ENCODE data around the gene PWP2.

PWP2 gene

GRCh38 chr21:44067011-44067839 lies 40.0 kb upstream of the PWP2 start:
- Histone ChIP-seq H3K4me1 (ENCODE audit: control insufficient read depth, insufficient read depth, low read length, poor library complexity, severe bottlenecking) (no peaks in the 10 kb centered on the region), H3K9me3 (ENCODE audit: control insufficient read depth, low read length) (no peaks in the 10 kb centered on the region), H3K36me3 (ENCODE audit: control insufficient read depth, insufficient read depth, low read length) (peaks cover 77% of the 10 kb centered on the region), H3K27ac (ENCODE audit: low read depth, low read length, severe bottlenecking) (no peak overlapping the region), H3K4me3 (ENCODE audit: extremely low read depth, insufficient read depth, low read length, poor library complexity, severe bottlenecking) (no peak overlapping the region)
- 91 to 95% methylated on average over 14 to 15 of the region's 15 CpGs for WGBS, 2 experiments (ENCODE audit: insufficient coverage in 2 of 2)

DNA sequence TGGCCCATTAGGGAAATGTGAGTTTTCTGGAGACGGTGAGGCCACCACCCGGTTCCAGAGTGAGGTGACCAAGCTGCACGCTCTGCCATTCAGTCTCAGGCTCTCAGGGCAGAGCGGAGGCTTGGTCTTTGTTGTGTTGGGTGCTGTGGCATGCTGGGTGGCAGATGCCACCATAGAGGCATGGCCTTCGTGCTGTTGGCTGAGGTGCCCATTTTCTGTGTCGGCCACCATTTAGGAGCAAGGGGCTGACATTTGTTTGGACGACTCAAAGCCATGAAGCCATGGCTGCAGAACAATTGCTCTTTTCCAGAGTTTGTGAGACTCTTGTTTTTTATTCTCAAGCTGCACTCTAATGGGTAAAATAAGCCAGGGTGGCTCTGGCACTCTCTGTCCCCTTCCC lies 36.8 kb upstream of the PWP2 start:
- no peaks in the 10 kb centered on the region for H3K4me1 ChIP-seq (ENCODE audit: control insufficient read depth, insufficient read depth, low read length, poor library complexity, severe bottlenecking)
- H3K4me3 ChIP-seq (ENCODE audit: extremely low read depth, insufficient read depth, low read length, poor library complexity, severe bottlenecking): no peak overlapping the region
- no peak overlapping the region for H3K27ac ChIP-seq (ENCODE audit: low read depth, low read length, severe bottlenecking)
- WGBS, 2 experiments (ENCODE audit: insufficient coverage in 2 of 2): 90 to 99% methylated on average over 6 to 7 of the region's 7 CpGs
- peaks cover 83% of the 10 kb centered on the region for H3K36me3 ChIP-seq (ENCODE audit: control insufficient read depth, insufficient read depth, low read length)
- H3K9me3 ChIP-seq (ENCODE audit: control insufficient read depth, low read length): no peaks in the 10 kb centered on the region

DNA sequence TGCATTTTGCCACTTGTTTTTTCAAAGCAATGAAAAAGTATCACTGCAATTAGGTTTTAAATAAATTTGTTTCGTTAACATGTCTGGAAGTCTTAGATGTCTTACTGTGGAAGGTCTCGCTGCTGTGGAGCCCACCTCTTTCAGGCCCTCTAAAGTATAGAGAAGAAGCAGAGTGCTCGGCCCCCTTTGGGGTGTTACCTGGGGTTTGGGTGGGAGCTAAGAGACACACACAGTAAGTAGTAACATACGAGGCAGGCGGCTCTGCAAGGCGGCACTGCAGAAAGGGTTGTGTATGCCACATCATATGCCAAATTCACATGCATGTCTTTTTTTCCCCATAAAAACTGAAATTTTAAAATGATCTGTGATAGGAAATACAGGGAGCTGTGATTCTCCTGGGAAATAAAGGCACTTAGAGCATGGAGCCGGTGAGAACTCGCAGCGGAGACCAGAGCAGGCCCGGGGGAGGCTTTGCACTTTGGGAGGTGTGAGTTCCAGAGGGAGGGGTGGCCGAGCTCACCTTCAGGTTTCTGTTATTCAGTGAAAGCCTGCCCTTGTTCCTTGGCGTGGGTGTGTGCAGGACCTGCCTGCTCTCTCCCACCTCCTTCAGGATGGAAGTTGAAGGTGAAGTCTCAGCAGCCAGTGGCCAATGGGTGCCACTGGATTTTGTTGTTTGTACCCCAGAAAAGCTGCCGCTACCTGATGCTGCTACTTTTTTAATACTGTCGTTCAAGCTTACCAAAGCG lies 35.7 kb upstream of the PWP2 start:
- no peaks in the 10 kb centered on the region for H3K4me1 ChIP-seq (ENCODE audit: control insufficient read depth, insufficient read depth, low read length, poor library complexity, severe bottlenecking)
- H3K9me3 ChIP-seq (ENCODE audit: control insufficient read depth, low read length): no peaks in the 10 kb centered on the region
- H3K36me3 ChIP-seq (ENCODE audit: control insufficient read depth, insufficient read depth, low read length): peaks cover 82% of the 10 kb centered on the region
- no peak overlapping the region for H3K27ac ChIP-seq (ENCODE audit: low read depth, low read length, severe bottlenecking)
- WGBS, 2 experiments (ENCODE audit: insufficient coverage in 2 of 2): 86 to 88% methylated on average over 8 of the region's 15 CpGs
- H3K4me3 ChIP-seq (ENCODE audit: extremely low read depth, insufficient read depth, low read length, poor library complexity, severe bottlenecking): no peak overlapping the region

DNA sequence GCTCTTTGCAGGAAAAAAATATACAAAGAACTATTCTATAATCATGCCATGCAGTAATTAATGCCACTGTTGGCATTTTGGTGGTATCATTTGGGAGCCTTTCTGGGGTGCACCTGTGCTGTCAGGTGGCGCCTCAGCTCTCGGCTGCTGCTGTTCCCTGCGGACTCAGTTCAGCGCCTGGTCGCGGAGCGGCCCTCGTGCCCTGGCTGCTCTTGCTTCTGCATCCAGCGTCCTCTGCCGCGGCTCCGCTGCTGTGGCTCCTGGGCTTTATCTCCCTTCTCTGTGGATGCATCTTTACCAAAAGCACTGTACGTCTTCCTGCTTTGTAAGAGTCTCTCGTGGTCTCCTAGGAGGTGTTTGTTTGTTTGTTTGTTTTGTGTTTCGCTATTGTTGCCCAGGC lies 35.1 kb upstream of the PWP2 start:
- Histone ChIP-seq H3K36me3 (ENCODE audit: control insufficient read depth, insufficient read depth, low read length) (peaks cover 82% of the 10 kb centered on the region), H3K9me3 (ENCODE audit: control insufficient read depth, low read length) (no peaks in the 10 kb centered on the region), H3K27ac (ENCODE audit: low read depth, low read length, severe bottlenecking) (no peak overlapping the region), H3K4me3 (ENCODE audit: extremely low read depth, insufficient read depth, low read length, poor library complexity, severe bottlenecking) (no peak overlapping the region), H3K4me1 (ENCODE audit: control insufficient read depth, insufficient read depth, low read length, poor library complexity, severe bottlenecking) (no peaks in the 10 kb centered on the region)
- WGBS, 2 experiments (ENCODE audit: insufficient coverage in 2 of 2): 95 to 97% methylated on average over 12 of the region's 15 CpGs

- Histone ChIP-seq H3K9me3 (ENCODE audit: control insufficient read depth, low read length) (no peaks in the 10 kb centered on the region), H3K4me1 (ENCODE audit: control insufficient read depth, insufficient read depth, low read length, poor library complexity, severe bottlenecking) (no peaks in the 10 kb centered on the region), H3K4me3 (ENCODE audit: extremely low read depth, insufficient read depth, low read length, poor library complexity, severe bottlenecking) (no peak overlapping the region), H3K36me3 (ENCODE audit: control insufficient read depth, insufficient read depth, low read length) (peaks cover 93% of the 10 kb centered on the region), H3K27ac (ENCODE audit: low read depth, low read length, severe bottlenecking) (no peak overlapping the region)
- 94 to 99% methylated on average over 10 of the region's 11 CpGs for WGBS, 2 experiments (ENCODE audit: insufficient coverage in 2 of 2)
These were observed 32.8 kb upstream of the PWP2 start for GRCh38 chr21:44074315-44074958.

- Histone ChIP-seq H3K36me3 (ENCODE audit: control insufficient read depth, insufficient read depth, low read length) (peaks cover 89% of the 10 kb centered on the region), H3K27ac (ENCODE audit: low read depth, low read length, severe bottlenecking) (no peak overlapping the region), H3K4me1 (ENCODE audit: control insufficient read depth, insufficient read depth, low read length, poor library complexity, severe bottlenecking) (no peaks in the 10 kb centered on the region), H3K4me3 (ENCODE audit: extremely low read depth, insufficient read depth, low read length, poor library complexity, severe bottlenecking) (no peak overlapping the region), H3K9me3 (ENCODE audit: control insufficient read depth, low read length) (no peaks in the 10 kb centered on the region)
- 85 to 89% methylated on average over 3 to 4 of the region's 5 CpGs for WGBS, 2 experiments (ENCODE audit: insufficient coverage in 2 of 2)
These were observed 30.9 kb upstream of the PWP2 start for GRCh38 chr21:44076316-44076715.

DNA sequence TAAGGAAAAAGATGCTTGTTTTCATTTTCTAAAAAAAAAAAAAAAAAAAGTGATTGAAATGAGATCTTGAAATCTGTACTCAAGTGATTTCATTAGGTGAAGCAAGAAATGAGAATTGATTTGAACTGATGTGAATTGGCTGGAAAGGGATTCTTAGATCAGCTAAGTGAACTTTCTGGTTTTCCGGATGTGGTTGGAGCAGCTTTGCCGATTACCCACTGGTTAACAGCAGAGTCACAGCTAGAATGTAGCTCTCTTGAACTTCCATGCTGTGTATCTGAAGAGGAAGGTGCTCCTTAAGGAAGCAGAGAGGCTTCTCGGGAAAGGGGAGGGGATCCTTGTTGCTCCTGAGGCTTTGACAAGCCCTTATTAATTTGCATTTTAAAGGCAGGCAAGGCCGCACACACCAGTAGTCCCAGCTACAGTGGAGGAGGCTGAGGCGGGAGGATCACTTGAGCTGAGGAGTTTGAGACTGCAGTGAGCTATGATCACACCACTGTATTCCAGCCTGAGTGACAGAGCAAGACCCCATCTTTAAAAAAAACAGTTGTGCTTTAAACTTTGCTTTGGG lies 28.7 kb upstream of the PWP2 start:
- Histone ChIP-seq H3K4me1 (ENCODE audit: control insufficient read depth, insufficient read depth, low read length, poor library complexity, severe bottlenecking) (no peaks in the 10 kb centered on the region), H3K9me3 (ENCODE audit: control insufficient read depth, low read length) (no peaks in the 10 kb centered on the region), H3K36me3 (ENCODE audit: control insufficient read depth, insufficient read depth, low read length) (peaks cover 88% of the 10 kb centered on the region), H3K4me3 (ENCODE audit: extremely low read depth, insufficient read depth, low read length, poor library complexity, severe bottlenecking) (no peak overlapping the region), H3K27ac (ENCODE audit: low read depth, low read length, severe bottlenecking) (no peak overlapping the region)
- WGBS, 2 experiments (ENCODE audit: insufficient coverage in 2 of 2): 81 to 83% methylated on average over 3 to 5 of the region's 5 CpGs

DNA sequence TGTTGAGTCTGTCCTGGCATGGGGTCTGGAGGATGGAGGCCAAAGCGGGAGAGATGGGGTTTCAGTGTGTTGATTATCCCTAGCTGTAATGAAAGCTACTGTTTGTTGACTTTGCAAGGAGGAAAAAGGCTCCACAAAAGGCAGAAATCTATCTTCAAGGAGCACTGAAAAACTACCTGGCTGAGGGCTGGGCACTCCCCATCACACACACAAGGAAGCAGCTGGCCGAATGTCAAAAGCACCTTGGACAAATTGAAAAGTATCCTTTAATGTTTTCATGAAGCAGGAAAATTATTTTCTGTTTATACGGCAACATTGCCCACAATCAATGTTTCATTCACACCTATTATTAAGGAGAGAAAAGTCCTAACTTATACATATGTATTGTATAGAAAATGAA lies 27.8 kb upstream of the PWP2 start:
- Histone ChIP-seq H3K27ac (ENCODE audit: low read depth, low read length, severe bottlenecking) (no peak overlapping the region), H3K4me3 (ENCODE audit: extremely low read depth, insufficient read depth, low read length, poor library complexity, severe bottlenecking) (no peak overlapping the region), H3K36me3 (ENCODE audit: control insufficient read depth, insufficient read depth, low read length) (peaks cover 87% of the 10 kb centered on the region), H3K9me3 (ENCODE audit: control insufficient read depth, low read length) (no peaks in the 10 kb centered on the region), H3K4me1 (ENCODE audit: control insufficient read depth, insufficient read depth, low read length, poor library complexity, severe bottlenecking) (no peaks in the 10 kb centered on the region)
- 86 to 88% methylated on average over 1 of the region's 3 CpGs for WGBS, 2 experiments (ENCODE audit: insufficient coverage in 2 of 2)

- no peaks in the 10 kb centered on the region for H3K4me1 ChIP-seq (ENCODE audit: control insufficient read depth, insufficient read depth, low read length, poor library complexity, severe bottlenecking)
- H3K27ac ChIP-seq (ENCODE audit: low read depth, low read length, severe bottlenecking): no peak overlapping the region
- H3K36me3 ChIP-seq (ENCODE audit: control insufficient read depth, insufficient read depth, low read length): peaks cover 86% of the 10 kb centered on the region
- H3K4me3 ChIP-seq (ENCODE audit: extremely low read depth, insufficient read depth, low read length, poor library complexity, severe bottlenecking): no peak overlapping the region
- no peaks in the 10 kb centered on the region for H3K9me3 ChIP-seq (ENCODE audit: control insufficient read depth, low read length)
- 98% methylated on average over 4 of the region's 7 CpGs for WGBS, 2 experiments (ENCODE audit: insufficient coverage in 2 of 2)
These were observed 27.4 kb upstream of the PWP2 start for GRCh38 chr21:44079846-44080245.

- Histone ChIP-seq H3K27ac (ENCODE audit: low read depth, low read length, severe bottlenecking) (no peak overlapping the region), H3K4me1 (ENCODE audit: control insufficient read depth, insufficient read depth, low read length, poor library complexity, severe bottlenecking) (no peaks in the 10 kb centered on the region), H3K4me3 (ENCODE audit: extremely low read depth, insufficient read depth, low read length, poor library complexity, severe bottlenecking) (no peak overlapping the region), H3K36me3 (ENCODE audit: control insufficient read depth, insufficient read depth, low read length) (peaks cover 93% of the 10 kb centered on the region), H3K9me3 (ENCODE audit: control insufficient read depth, low read length) (no peaks in the 10 kb centered on the region)
- WGBS, 2 experiments (ENCODE audit: insufficient coverage in 2 of 2): 94 to 98% methylated on average over 20 to 22 of the region's 24 CpGs
These were observed 24.4 kb upstream of the PWP2 start for GRCh38 chr21:44082648-44083440.
